ENCODE data around the gene HSPA13.
"Not testable (repeated sequence)": the region's sequence is repeated elsewhere in the genome, so short reads cannot be mapped to it uniquely, and the experiment has no call there.

HSPA13 gene

DNA sequence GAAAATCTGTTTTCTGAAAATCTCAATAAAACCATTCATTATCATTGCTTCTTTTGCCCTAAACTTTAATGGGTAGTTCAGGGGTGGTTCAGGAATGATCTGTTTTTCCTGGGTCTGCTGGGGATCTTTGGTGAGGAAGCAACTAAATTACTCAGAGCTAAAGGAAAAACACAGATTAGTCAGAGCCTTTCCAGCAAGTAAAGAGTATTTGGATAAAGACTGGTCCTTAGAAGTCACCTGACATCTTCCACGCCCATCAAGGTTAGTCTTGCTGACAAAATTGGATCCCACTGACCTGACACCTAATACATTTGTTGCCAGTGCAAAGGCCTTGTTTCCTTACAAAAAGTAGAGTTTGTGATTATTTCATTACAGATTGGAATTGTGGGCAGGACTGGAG lies 24.2 kb downstream of the HSPA13 start:
- no peak overlapping the region for H3K4me3 ChIP-seq (ENCODE audit: low read depth, low read length)
- TF ChIP-seq, protein P1, sequence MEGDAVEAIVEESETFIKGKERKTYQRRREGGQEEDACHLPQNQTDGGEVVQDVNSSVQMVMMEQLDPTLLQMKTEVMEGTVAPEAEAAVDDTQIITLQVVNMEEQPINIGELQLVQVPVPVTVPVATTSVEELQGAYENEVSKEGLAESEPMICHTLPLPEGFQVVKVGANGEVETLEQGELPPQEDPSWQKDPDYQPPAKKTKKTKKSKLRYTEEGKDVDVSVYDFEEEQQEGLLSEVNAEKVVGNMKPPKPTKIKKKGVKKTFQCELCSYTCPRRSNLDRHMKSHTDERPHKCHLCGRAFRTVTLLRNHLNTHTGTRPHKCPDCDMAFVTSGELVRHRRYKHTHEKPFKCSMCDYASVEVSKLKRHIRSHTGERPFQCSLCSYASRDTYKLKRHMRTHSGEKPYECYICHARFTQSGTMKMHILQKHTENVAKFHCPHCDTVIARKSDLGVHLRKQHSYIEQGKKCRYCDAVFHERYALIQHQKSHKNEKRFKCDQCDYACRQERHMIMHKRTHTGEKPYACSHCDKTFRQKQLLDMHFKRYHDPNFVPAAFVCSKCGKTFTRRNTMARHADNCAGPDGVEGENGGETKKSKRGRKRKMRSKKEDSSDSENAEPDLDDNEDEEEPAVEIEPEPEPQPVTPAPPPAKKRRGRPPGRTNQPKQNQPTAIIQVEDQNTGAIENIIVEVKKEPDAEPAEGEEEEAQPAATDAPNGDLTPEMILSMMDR (IDR thresholded peaks at IDR 0.05; ENCODE audit: low read depth, low read length), result no peak

DNA sequence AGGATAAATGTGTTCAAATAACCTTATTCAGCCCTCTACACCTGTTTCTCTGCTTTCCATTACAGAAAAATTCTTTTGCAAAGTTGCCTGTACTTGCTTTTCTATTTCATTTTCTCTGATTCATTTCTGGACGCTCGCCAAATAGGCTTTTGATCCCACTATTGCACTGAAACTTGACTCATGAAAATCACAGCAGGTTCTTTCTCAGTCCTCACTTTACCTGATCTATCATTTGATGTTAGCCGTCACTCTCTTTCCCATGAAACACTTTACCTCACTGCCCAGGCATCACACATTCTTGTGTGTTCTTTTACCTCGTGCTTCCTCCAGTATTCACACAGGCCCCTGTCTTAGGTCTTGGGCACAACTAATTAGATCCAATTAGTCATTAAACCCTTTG lies 26.2 kb downstream of the HSPA13 start:
- TF ChIP-seq, protein P1 (IDR thresholded peaks at IDR 0.05; ENCODE audit: low read depth, low read length), result no peak
- H3K4me3 ChIP-seq (ENCODE audit: low read depth, low read length), result no peak overlapping the region

DNA sequence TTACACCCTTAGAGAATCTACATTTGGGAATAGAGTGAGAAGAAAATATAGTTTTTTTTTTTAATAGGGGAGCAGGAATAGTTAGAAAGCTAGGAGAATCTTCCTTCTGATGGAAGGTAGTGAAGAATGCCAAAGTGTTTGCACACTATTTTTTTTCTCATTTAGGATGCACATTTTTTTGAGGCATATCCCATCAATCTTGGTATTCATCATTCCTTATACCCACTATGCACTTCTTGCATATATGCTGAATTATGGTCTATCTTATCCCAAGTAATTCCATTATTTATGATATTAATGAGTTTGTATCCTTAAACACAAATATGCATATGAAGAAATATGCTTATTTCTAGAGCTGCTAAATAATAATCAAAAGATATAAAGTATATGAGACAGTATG lies 28.4 kb downstream of the HSPA13 start:
- TF ChIP-seq, protein P1 (IDR thresholded peaks at IDR 0.05; ENCODE audit: low read depth, low read length), result no peak
- H3K4me3 ChIP-seq (ENCODE audit: low read depth, low read length), result no peak overlapping the region

DNA sequence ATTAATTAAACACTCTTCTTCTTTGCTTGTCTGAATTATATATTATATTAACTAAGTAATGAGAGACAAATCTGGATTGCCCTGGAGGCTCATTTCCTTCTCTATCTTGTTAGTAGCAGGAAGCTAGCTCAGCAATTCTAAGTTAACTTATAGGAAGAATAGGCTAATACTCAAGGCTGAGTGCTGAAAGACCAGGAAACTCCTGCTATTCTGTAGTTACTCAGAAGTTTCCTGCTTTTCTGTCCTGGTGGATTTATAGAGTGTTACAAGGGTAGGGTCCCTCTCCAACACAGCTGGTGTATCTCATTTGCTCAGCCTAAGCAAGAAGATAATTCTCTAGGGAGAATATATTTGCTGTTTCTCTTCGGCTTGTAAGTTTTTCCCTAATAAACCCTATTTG lies 29.2 kb downstream of the HSPA13 start:
- TF ChIP-seq, protein P1 (IDR thresholded peaks at IDR 0.05; ENCODE audit: low read depth, low read length), result no peak
- no peak overlapping the region for H3K4me3 ChIP-seq (ENCODE audit: low read depth, low read length)

DNA sequence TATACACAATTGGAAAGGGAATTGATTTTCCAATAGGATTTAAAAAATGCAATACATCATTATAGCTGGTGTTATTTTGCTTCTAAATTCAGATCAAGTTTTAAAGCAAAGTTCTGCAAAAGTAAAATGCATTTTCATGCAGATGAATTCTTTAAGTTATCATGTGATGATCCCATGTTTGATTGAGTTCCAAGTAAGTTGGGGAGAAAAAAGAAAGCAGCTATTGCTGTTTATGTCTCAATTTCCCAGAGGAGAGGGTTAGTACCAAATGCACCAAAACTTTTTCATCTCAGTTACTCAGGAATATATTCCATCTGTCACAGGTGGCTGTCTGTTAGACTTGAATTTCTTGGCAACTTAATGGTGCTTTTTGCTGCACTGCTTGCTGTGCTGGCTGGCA lies 29.7 kb downstream of the HSPA13 start:
- TF ChIP-seq, protein P1 (IDR thresholded peaks at IDR 0.05; ENCODE audit: low read depth, low read length), result no peak
- no peak overlapping the region for H3K4me3 ChIP-seq (ENCODE audit: low read depth, low read length)

- not testable (repeated sequence) for H3K4me3 ChIP-seq (ENCODE audit: low read depth, low read length)
These were observed 55.6 kb downstream of the HSPA13 start for GRCh38 chr21:14327346-14327745.

- TF ChIP-seq, protein P1 (IDR thresholded peaks at IDR 0.05; ENCODE audit: low read depth, low read length), result no peak
- H3K4me3 ChIP-seq (ENCODE audit: low read depth, low read length), result no peak overlapping the region
These were observed 57.4 kb downstream of the HSPA13 start for GRCh38 chr21:14325595-14325994.
